GM18499 (cell line): ENCODE data around the gene MRPL41.
A peak's percentile ranks its signal among the peaks of the same experiment; 100 is the strongest.
"Not testable (repeated sequence)": the region's sequence is repeated elsewhere in the genome, so short reads cannot be mapped to it uniquely, and the experiment has no call there.

Source experiments
- ATAC-seq: cut with Tn5 transposase; IDR thresholded peaks from one replicate; pipeline ENCODE4 v1.9.1; 2021; ENCODE audit warnings: moderate number of reproducible peaks; ENCODE audit not compliant: insufficient read depth, unreplicated experiment

Gene MRPL41

GRCh38 chr9:137547687-137548543 is 3.8 kb upstream of the MRPL41 start:
- ATAC-seq: no peak

GRCh38 chr9:137550231-137550621 is 1.5 kb upstream of the MRPL41 start, which contains the start of gene PNPLA7:
Gene PNPLA7 (minus strand): TSS chr9:137550402. CDS start chr9:137550197, 205 bp downstream.
- no peak for ATAC-seq

GRCh38 chr9:137550958-137551263 is 768 bp upstream of the MRPL41 start:
- not testable (repeated sequence) for ATAC-seq

GRCh38 chr9:137552022-137552768 is 516 bp downstream of the MRPL41 start:
- ATAC-seq: no peak

- ATAC-seq: not testable (repeated sequence)
Observed at GRCh38 chr9:137553654-137554053, 2.0 kb downstream of the MRPL41 start.

- ATAC-seq: no peak
Observed at GRCh38 chr9:137554349-137554748, 2.7 kb downstream of the MRPL41 start.

GRCh38 chr9:137555179-137555578 is 3.5 kb downstream of the MRPL41 start:
- no peak for ATAC-seq

- ATAC-seq: no peak
Observed at GRCh38 chr9:137556069-137556838, 4.6 kb downstream of the MRPL41 start.

- no peak for ATAC-seq
Observed at GRCh38 chr9:137558127-137558526, 6.4 kb downstream of the MRPL41 start.

GRCh38 chr9:137564134-137564533 is 12.5 kb downstream of the MRPL41 start:
- no peak for ATAC-seq

- ATAC-seq: no peak
Observed at GRCh38 chr9:137564817-137565411, 13.2 kb downstream of the MRPL41 start.

GRCh38 chr9:137568445-137568844 is 16.8 kb downstream of the MRPL41 start:
- ATAC-seq: not testable (repeated sequence)

GRCh38 chr9:137569609-137570203 is 18.0 kb downstream of the MRPL41 start:
- ATAC-seq: no peak

GRCh38 chr9:137570566-137570965 is 18.9 kb downstream of the MRPL41 start:
- ATAC-seq: no peak

GRCh38 chr9:137574192-137574591 is 22.5 kb downstream of the MRPL41 start:
- ATAC-seq: no peak

GRCh38 chr9:137575364-137575715 is 23.7 kb downstream of the MRPL41 start:
- ATAC-seq: no peak

GRCh38 chr9:137575716-137576411 is 24.2 kb downstream of the MRPL41 start:
- no peak for ATAC-seq

GRCh38 chr9:137578518-137579258 is 27.0 kb downstream of the MRPL41 start, which contains the start of gene DPH7:
Gene DPH7 (minus strand): TSS chr9:137578925. CDS start chr9:137578777, 148 bp downstream.
- ATAC-seq: peak; percentile 36

GRCh38 chr9:137579259-137579604 is 27.6 kb downstream of the MRPL41 start:
- ATAC-seq: no peak
